SK-N-SH (cell line): ENCODE data around the gene PMP22. TPM values are rescaled to one million over a fixed set of nuclear protein-coding genes. Genes with fewer than 3 reads are reported as not detected.

Source experiments
- CTCF ChIA-PET: fragments of 300-600, 350-600 bp; formaldehyde crosslinking; extraction: SDS; loops from one replicate; lab custom pipeline; 2021; lab: Yijun Ruan, JAX
- POLR2A ChIA-PET: fragments of 350-600 bp; sonication (Branson Sonifier 250); formaldehyde crosslinking; extraction: SDS; loops from one replicate; lab custom pipeline; 2020; ENCODE audit warnings: antibody characterized with exemption, inconsistent platforms; lab: Yijun Ruan, JAX
- DNase-seq: peaks from one replicate; pipeline ENCODE4 v3.0.0; 2012
- H2AFZ ChIP-seq: fragments of 200-600 bp; sonication (generic); 2 replicates; pipeline ENCODE4 v1.8.1; 2016; ENCODE audit warnings: antibody characterized with exemption, mild to moderate bottlenecking, low read depth
- H3F3A ChIP-seq: fragments of 200-600 bp; sonication (generic); replicated peaks from 2 replicates; pipeline ENCODE3; 2016; ENCODE audit warnings: antibody characterized with exemption, mild to moderate bottlenecking; ENCODE audit not compliant: insufficient read depth
- H3K27ac ChIP-seq, 2 experiments: fragments of 200-500 bp in 1 of 2; fragments of 200-600 bp in 1 of 2; sonication (Bioruptor generic) in 1 of 2; sonication (generic), shearing (Covaris generic) in 1 of 2; 2 replicates each; pipeline versions ENCODE4 v1.5.1 to v1.6.1; 2014 to 2016; ENCODE audit warnings: low read depth in 2 of 2, inconsistent platforms in 1 of 2, low read length in 1 of 2, mild to moderate bottlenecking in 1 of 2, mixed read lengths in 1 of 2
- H3K27me3 ChIP-seq: fragments of 200-600 bp; sonication (generic), shearing (Covaris generic); 2 replicates; pipeline ENCODE4 v1.6.1; 2016; ENCODE audit warnings: mixed run types; ENCODE audit not compliant: insufficient read depth
- H3K36me3 ChIP-seq, 2 experiments: fragments of 200-500 bp in 1 of 2; fragments of 200-600 bp in 1 of 2; sonication (Bioruptor generic) in 1 of 2; sonication (generic) in 1 of 2; replicated peaks in 1 of 2; 2 replicates each; pipeline versions ENCODE3 to v1.5.1; 2014 to 2016; ENCODE audit warnings: low read length in 1 of 2, mild to moderate bottlenecking in 1 of 2; ENCODE audit not compliant: insufficient read depth in 2 of 2, control insufficient read depth in 1 of 2
- H3K4me1 ChIP-seq, 2 experiments: fragments of 200-500 bp in 1 of 2; fragments of 200-600 bp in 1 of 2; sonication (Bioruptor generic) in 1 of 2; sonication (generic), shearing (Covaris generic) in 1 of 2; 2 replicates each; pipeline versions ENCODE4 v1.5.1 to v1.6.1; 2014 to 2016; ENCODE audit warnings: low read depth in 1 of 2, low read length in 1 of 2, mixed run types in 1 of 2; ENCODE audit not compliant: insufficient read depth in 2 of 2, control insufficient read depth in 1 of 2
- H3K4me2 ChIP-seq: fragments of 200-600 bp; sonication (generic), shearing (Covaris generic); 2 replicates; pipeline ENCODE4 v1.6.1; 2017; ENCODE audit warnings: mixed run types
- H3K4me3 ChIP-seq, 2 experiments: fragments of 200-500 bp in 1 of 2; fragments of 200-600 bp in 1 of 2; sonication (Bioruptor generic) in 1 of 2; sonication (generic), shearing (Covaris generic) in 1 of 2; 2 replicates each; pipeline versions ENCODE4 v1.5.1 to v1.8.1; 2014 to 2016; ENCODE audit warnings: low read depth in 2 of 2, inconsistent platforms in 1 of 2, low read length in 1 of 2, mild to moderate bottlenecking in 1 of 2, mixed read lengths in 1 of 2, moderate library complexity in 1 of 2
- H3K79me2 ChIP-seq: fragments of 200-600 bp; sonication (generic); 2 replicates; pipeline ENCODE4 v1.8.1; 2017; ENCODE audit warnings: mild to moderate bottlenecking; ENCODE audit not compliant: insufficient read depth
- H3K9ac ChIP-seq: fragments of 200-600 bp; sonication (generic); 2 replicates; pipeline ENCODE4 v1.6.1; 2017; ENCODE audit warnings: mixed run types
- H3K9me2 ChIP-seq: fragments of 200-600 bp; sonication (generic); 2 replicates; pipeline ENCODE4 v1.6.1; 2017; ENCODE audit warnings: mixed run types
- H3K9me3 ChIP-seq: fragments of 200-600 bp; sonication (generic); 2 replicates; pipeline ENCODE4 v1.6.1; 2017; ENCODE audit warnings: mixed run types, mild to moderate bottlenecking, moderate library complexity
- H4K20me1 ChIP-seq: fragments of 200-600 bp; sonication (generic); 2 replicates; pipeline ENCODE4 v1.6.1; 2017; ENCODE audit warnings: mild to moderate bottlenecking, mixed run types; ENCODE audit not compliant: insufficient read depth
- ELF1 ChIP-seq: IDR thresholded peaks from 2 replicates; pipeline ENCODE4 v1.4.0; 2012
- GABPA ChIP-seq: IDR thresholded peaks from 2 replicates; pipeline ENCODE4 v1.4.0; 2012; ENCODE audit warnings: low read depth, mild to moderate bottlenecking
- MAX ChIP-seq: IDR thresholded peaks from 2 replicates; pipeline ENCODE4 v1.4.0; 2012; ENCODE audit warnings: low read depth
- MEF2A ChIP-seq: IDR thresholded peaks from 2 replicates; pipeline ENCODE4 v1.4.0; 2012; ENCODE audit warnings: low read depth, borderline replicate concordance
- NFIC ChIP-seq: IDR thresholded peaks from 2 replicates; pipeline ENCODE4 v1.4.0; 2012; ENCODE audit warnings: borderline replicate concordance
- NRF1 ChIP-seq: IDR thresholded peaks from 2 replicates; pipeline ENCODE4 v1.6.1; 2012; ENCODE audit warnings: low read depth, mild to moderate bottlenecking, low read length
- REST ChIP-seq: IDR thresholded peaks from 2 replicates; pipeline ENCODE4 v1.6.1; 2012; ENCODE audit warnings: mild to moderate bottlenecking, low read depth, low read length, moderate library complexity
- TEAD4 ChIP-seq: IDR thresholded peaks from 2 replicates; pipeline ENCODE4 v1.4.0; 2012; ENCODE audit warnings: mild to moderate bottlenecking, borderline replicate concordance; ENCODE audit not compliant: insufficient read depth
- WGBS: methylation state at CpG from one replicate; pipeline ENCODE4 v1.1.6; 2017; ENCODE audit warnings: low lambda C conversion rate; 5-methylcytosine and 5-hydroxymethylcytosine counted together
- polyA plus RNA-seq, 3 experiments: library from polyadenylated mRNA; depleted of rRNA; stranded (reverse); fragments of >200 nt; gene quantifications; 2 replicates each; pipeline ENCODE4 v1.2.3, GENCODE V29; 2012
- small RNA-seq, 7 experiments: library from RNA; depleted of rRNA; stranded (forward); fragments of <200 nt; gene quantifications; one replicate each; pipeline ENCODE3, GENCODE V24; 2012

The PMP22 gene
- polyA plus RNA-seq, 1 of the 3 experiments (the other 2 are of a cell fraction) = 82.5 TPM

- TF ChIP-seq TEAD4 (no peak), REST (no peak), NFIC (no peak), ELF1 (no peak), NRF1 (no peak), MAX (no peak), MEF2A (no peak), GABPA (no peak)
- H3K4me2 ChIP-seq = no peak overlapping the region
- no peaks in the 10 kb centered on the region for H3K79me2 ChIP-seq
- H3K36me3 ChIP-seq = no peaks in the 10 kb centered on the region
- peaks cover 4% of the 10 kb centered on the region; the same call in 1 of the 2 replicates for H3K27me3 ChIP-seq
- CTCF ChIA-PET = interaction anchor here (0.9 to 1.0 kb wide), 2 partner anchors 9 to 24 kb away, joined by 3 to 4 read pairs; no protein-coding TSS in a partner anchor
- no peak overlapping the region for H3K27ac ChIP-seq
- 59% methylated on average over 8 of the region's 8 CpGs for WGBS
- H3K9ac ChIP-seq = no peak overlapping the region
- no peaks in the 10 kb centered on the region for H4K20me1 ChIP-seq
- H3K9me3 ChIP-seq = no peaks in the 10 kb centered on the region
- POLR2A ChIA-PET = no interaction called here
- no peaks in the 10 kb centered on the region for H3K9me2 ChIP-seq
- H3F3A ChIP-seq = no peaks in the 10 kb centered on the region
- no peak for DNase-seq
- H3K4me1 ChIP-seq = no peaks in the 10 kb centered on the region
- H3K4me3 ChIP-seq = no peak overlapping the region
- H2AFZ ChIP-seq = no peak overlapping the region
Observed at GRCh38 chr17:15180121-15180561, 85.0 kb downstream of the PMP22 start.

Small RNA genes lying within 50 kb of the gene (small RNA-seq; reads per million reads assigned to genes)
- gene MIR4731 = 0 reads per million in 7 experiments
- gene RNU6-799P = 0 reads per million in 7 experiments

Other genes starting within 250 kb of the PMP22 start
- 0.21 and 0.62 TPM in 2 replicates for gene TEKT3, start 76.3 kb upstream of the PMP22 start, polyA plus RNA-seq (2012; rRNA removed)
- 3.8 and 4.6 TPM in 2 replicates for gene CDRT4, start 202.3 kb upstream of the PMP22 start, polyA plus RNA-seq (2012; rRNA removed)